ENCODE measurements around the gene GAS2L1.

DNA sequence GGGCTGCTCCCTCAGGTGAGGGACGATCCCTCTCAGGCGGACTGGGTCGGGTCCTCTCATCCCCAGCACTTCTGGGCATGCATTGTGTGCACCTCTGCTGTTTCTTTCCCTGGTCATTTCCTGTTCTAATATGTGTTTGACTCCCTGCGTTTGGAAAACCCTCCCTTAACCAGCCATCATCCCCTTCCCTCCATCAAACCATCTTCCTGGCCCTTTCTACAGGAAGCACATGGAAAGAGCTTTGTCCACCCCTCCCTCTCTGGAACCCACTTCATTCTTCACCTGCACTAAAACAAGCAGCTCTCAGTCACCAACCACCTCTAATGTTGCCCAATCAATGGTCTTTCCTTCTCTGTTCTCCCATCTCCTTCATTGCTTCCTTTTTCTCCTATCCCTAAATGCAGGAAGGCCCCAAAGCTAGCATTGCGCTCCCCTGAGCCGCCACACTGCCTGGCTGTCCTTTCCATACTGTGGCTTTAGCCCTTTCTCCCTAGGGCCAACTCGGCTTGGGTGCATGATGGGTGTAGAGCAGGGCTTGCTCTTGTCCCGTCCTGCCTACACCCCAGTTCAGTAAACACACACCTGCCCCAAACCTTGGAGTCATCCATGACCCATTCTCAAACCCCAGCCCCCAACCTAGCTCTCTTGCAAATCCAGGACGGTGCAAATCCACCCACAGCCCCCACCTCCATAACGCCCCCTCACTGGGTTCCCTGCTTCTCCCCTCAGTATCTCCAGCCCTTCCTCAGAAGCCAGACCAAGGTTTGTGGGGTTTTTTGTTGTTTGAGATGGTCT lies 5.4 kb upstream of the GAS2L1 start:
- TF ChIP-seq, protein P1, sequence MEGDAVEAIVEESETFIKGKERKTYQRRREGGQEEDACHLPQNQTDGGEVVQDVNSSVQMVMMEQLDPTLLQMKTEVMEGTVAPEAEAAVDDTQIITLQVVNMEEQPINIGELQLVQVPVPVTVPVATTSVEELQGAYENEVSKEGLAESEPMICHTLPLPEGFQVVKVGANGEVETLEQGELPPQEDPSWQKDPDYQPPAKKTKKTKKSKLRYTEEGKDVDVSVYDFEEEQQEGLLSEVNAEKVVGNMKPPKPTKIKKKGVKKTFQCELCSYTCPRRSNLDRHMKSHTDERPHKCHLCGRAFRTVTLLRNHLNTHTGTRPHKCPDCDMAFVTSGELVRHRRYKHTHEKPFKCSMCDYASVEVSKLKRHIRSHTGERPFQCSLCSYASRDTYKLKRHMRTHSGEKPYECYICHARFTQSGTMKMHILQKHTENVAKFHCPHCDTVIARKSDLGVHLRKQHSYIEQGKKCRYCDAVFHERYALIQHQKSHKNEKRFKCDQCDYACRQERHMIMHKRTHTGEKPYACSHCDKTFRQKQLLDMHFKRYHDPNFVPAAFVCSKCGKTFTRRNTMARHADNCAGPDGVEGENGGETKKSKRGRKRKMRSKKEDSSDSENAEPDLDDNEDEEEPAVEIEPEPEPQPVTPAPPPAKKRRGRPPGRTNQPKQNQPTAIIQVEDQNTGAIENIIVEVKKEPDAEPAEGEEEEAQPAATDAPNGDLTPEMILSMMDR (IDR thresholded peaks at IDR 0.05): no peak
- TF ChIP-seq POLR2A (IDR thresholded peaks at IDR 0.05): no peak
